Skeletal muscle tissue (tissue), 4 donors: ENCODE results near the gene RBFA. TPM values are rescaled to one million over a fixed set of nuclear protein-coding genes. Genes with fewer than 3 reads are reported as not detected.
A peak's percentile ranks its signal among the peaks of the same experiment; 100 is the strongest.
"Not testable (repeated sequence)": the region's sequence is repeated elsewhere in the genome, so short reads cannot be mapped to it uniquely, and the experiment has no call there.

ENCODE experiments used
- H3K27ac ChIP-seq: one replicate; pipeline ENCODE4 v1.7.0; 2013; ENCODE audit warnings: mild to moderate bottlenecking, low read depth, low read length, inconsistent platforms
- H3K27me3 ChIP-seq, 3 donors: one replicate each; pipeline ENCODE4 v1.7.0; 2013; ENCODE audit warnings: low read length in 3 of 3; ENCODE audit not compliant: control insufficient read depth in 3 of 3, insufficient read depth in 3 of 3
- H3K36me3 ChIP-seq, 3 donors: one replicate each; pipeline ENCODE4 v1.7.0; 2013; ENCODE audit warnings: low read length in 3 of 3; ENCODE audit not compliant: control insufficient read depth in 3 of 3, insufficient read depth in 3 of 3
- H3K4me1 ChIP-seq, 3 donors: one replicate each; pipeline ENCODE4 v1.7.0; 2013; ENCODE audit warnings: low read length in 3 of 3, mild to moderate bottlenecking in 3 of 3; ENCODE audit not compliant: control insufficient read depth in 3 of 3, insufficient read depth in 3 of 3
- H3K4me3 ChIP-seq, 3 donors: one replicate each; pipeline ENCODE4 v1.7.0; 2013; ENCODE audit warnings: low read length in 3 of 3
- H3K9ac ChIP-seq, 3 donors: one replicate each; pipeline ENCODE4 v1.7.0; 2013; ENCODE audit warnings: low read length in 3 of 3, mild to moderate bottlenecking in 3 of 3, moderate library complexity in 2 of 3, low read depth in 1 of 3
- H3K9me3 ChIP-seq, 3 donors: one replicate each; pipeline ENCODE4 v1.7.0; 2013; ENCODE audit warnings: low read length in 3 of 3; ENCODE audit not compliant: control insufficient read depth in 3 of 3
- total RNA-seq: library from RNA; depleted of rRNA; stranded (reverse); fragments of >200 nt; gene quantifications from one replicate; pipeline ENCODE4 v1.2.3, GENCODE V29; 2014
- donor health status: Osteomylitis.

Gene RBFA
- 30.8 TPM for total RNA-seq

- peak within 1 kb of the TSS; percentile 87 to 94 (median 92) for H3K4me3 ChIP-seq
- peaks cover 11 to 20% (median 12%) of the 10 kb centered on the region in 3 donors for H3K4me1 ChIP-seq
- H3K9me3 ChIP-seq, result no peaks in the 10 kb centered on the region
- H3K27ac ChIP-seq, result peak within 1 kb of the TSS; percentile 79
- H3K27me3 ChIP-seq, result no peaks in the 10 kb centered on the region
- peaks cover 6 to 17% (median 16%) of the 10 kb centered on the region in 3 donors for H3K36me3 ChIP-seq
- peak within 1 kb of the TSS; percentile 75 to 91 (median 77) for H3K9ac ChIP-seq
Measured at GRCh38 chr18:80034068-80034851, at the start of gene RBFA. Gene RBFA (plus strand): TSS chr18:80034434. CDS start chr18:80034496, 62 bp downstream.

- H3K9me3 ChIP-seq, result no peaks in the 10 kb centered on the region
- peaks cover 13 to 19% (median 18%) of the 10 kb centered on the region in 3 donors for H3K4me1 ChIP-seq
- H3K27me3 ChIP-seq, result no peaks in the 10 kb centered on the region
- H3K9ac ChIP-seq, result no peak overlapping the region
- no peak overlapping the region for H3K4me3 ChIP-seq
- peaks cover 0 to 8% (median 5%) of the 10 kb centered on the region in 3 donors for H3K36me3 ChIP-seq
- no peak overlapping the region for H3K27ac ChIP-seq
Measured at GRCh38 chr18:79985172-79985571, 49.1 kb upstream of the RBFA start.

GRCh38 chr18:79986726-79987125 is 47.5 kb upstream of the RBFA start:
- H3K4me1 ChIP-seq, result peaks cover 13 to 19% (median 18%) of the 10 kb centered on the region in 3 donors
- H3K9ac ChIP-seq, result peak overlapping the region in 2 of 3 donors; percentile 82 to 96
- H3K9me3 ChIP-seq, result no peaks in the 10 kb centered on the region
- peak overlapping the region; percentile 15 to 95 (median 29) for H3K4me3 ChIP-seq
- peaks cover 0 to 8% (median 5%) of the 10 kb centered on the region in 3 donors for H3K36me3 ChIP-seq
- H3K27ac ChIP-seq, result no peak overlapping the region
- H3K27me3 ChIP-seq, result no peaks in the 10 kb centered on the region

GRCh38 chr18:79987566-79987965 is 46.7 kb upstream of the RBFA start:
- Histone ChIP-seq H3K9ac (peak overlapping the region; percentile 82 to 96 (median 92)), H3K36me3 (peaks cover 0 to 8% (median 5%) of the 10 kb centered on the region in 3 donors), H3K27me3 (no peaks in the 10 kb centered on the region), H3K4me3 (peak overlapping the region; percentile 95 to 99 (median 99)), H3K9me3 (no peaks in the 10 kb centered on the region), H3K4me1 (peaks cover 13 to 18% (median 16%) of the 10 kb centered on the region in 3 donors), H3K27ac (peak overlapping the region; percentile 97)

- peaks cover 0 to 8% (median 5%) of the 10 kb centered on the region in 3 donors for H3K36me3 ChIP-seq
- no peaks in the 10 kb centered on the region for H3K27me3 ChIP-seq
- peak overlapping the region; percentile 82 to 96 (median 92) for H3K9ac ChIP-seq
- peaks cover 13 to 18% (median 16%) of the 10 kb centered on the region in 3 donors for H3K4me1 ChIP-seq
- H3K4me3 ChIP-seq, result peak overlapping the region; percentile 95 to 99 (median 99)
- H3K9me3 ChIP-seq, result no peaks in the 10 kb centered on the region
- H3K27ac ChIP-seq, result peak overlapping the region; percentile 97
Measured at GRCh38 chr18:79988071-79988450, 46.2 kb upstream of the RBFA start.

GRCh38 chr18:79988451-79989194 is 45.6 kb upstream of the RBFA start, which contains the start of gene TXNL4A:
Gene TXNL4A (minus strand): TSS chr18:79988563. CDS start chr18:79988392, 171 bp downstream.
- H3K9ac ChIP-seq, result peak within 1 kb of the TSS; percentile 90 to 96 (median 92)
- H3K36me3 ChIP-seq, result peaks cover 0 to 8% (median 4%) of the 10 kb centered on the region in 3 donors
- no peaks in the 10 kb centered on the region for H3K9me3 ChIP-seq
- H3K27ac ChIP-seq, result peak within 1 kb of the TSS; percentile 97
- H3K4me3 ChIP-seq, result peak within 1 kb of the TSS; percentile 95 to 99 (median 99)
- H3K27me3 ChIP-seq, result no peaks in the 10 kb centered on the region
- peaks cover 13 to 18% (median 16%) of the 10 kb centered on the region in 3 donors for H3K4me1 ChIP-seq

- Histone ChIP-seq H3K27me3 (no peaks in the 10 kb centered on the region), H3K27ac (peak overlapping the region; percentile 97), H3K4me3 (peak overlapping the region; percentile 94 to 99 (median 99)), H3K36me3 (peaks cover 0 to 8% (median 2%) of the 10 kb centered on the region in 3 donors), H3K4me1 (peaks cover 13 to 18% (median 16%) of the 10 kb centered on the region in 3 donors), H3K9me3 (no peaks in the 10 kb centered on the region), H3K9ac (peak overlapping the region; percentile 90 to 96 (median 92))
Measured at GRCh38 chr18:79989195-79989497, 45.1 kb upstream of the RBFA start.

- no peaks in the 10 kb centered on the region for H3K36me3 ChIP-seq
Measured at GRCh38 chr18:79991494-79991893, 42.7 kb upstream of the RBFA start.

GRCh38 chr18:79999701-80000100 is 34.5 kb upstream of the RBFA start:
- H3K9me3 ChIP-seq, H3K4me3 ChIP-seq, H3K27ac ChIP-seq, H3K27me3 ChIP-seq, H3K4me1 ChIP-seq, H3K9ac ChIP-seq, H3K36me3 ChIP-seq: not testable (repeated sequence)

More at GRCh38 chr18:79991494-79991893, 42.7 kb upstream of the RBFA start:
- no peaks in the 10 kb centered on the region for H3K9me3 ChIP-seq
- H3K27me3 ChIP-seq, result no peaks in the 10 kb centered on the region
- H3K27ac ChIP-seq, result no peak overlapping the region
- H3K4me3 ChIP-seq, result no peak overlapping the region
- peaks cover 11 to 16% (median 14%) of the 10 kb centered on the region in 3 donors for H3K4me1 ChIP-seq
- H3K9ac ChIP-seq, result no peak overlapping the region
